Measurements from ENCODE around the gene RPS6KA5. TPM values are rescaled to one million over a fixed set of nuclear protein-coding genes. Genes with fewer than 3 reads are reported as not detected.
"Not testable (repeated sequence)": the region's sequence is repeated elsewhere in the genome, so short reads cannot be mapped to it uniquely, and the experiment has no call there.

RPS6KA5 gene
- total RNA-seq, 1 donor from 2014 or later: 12.8 TPM

DNA sequence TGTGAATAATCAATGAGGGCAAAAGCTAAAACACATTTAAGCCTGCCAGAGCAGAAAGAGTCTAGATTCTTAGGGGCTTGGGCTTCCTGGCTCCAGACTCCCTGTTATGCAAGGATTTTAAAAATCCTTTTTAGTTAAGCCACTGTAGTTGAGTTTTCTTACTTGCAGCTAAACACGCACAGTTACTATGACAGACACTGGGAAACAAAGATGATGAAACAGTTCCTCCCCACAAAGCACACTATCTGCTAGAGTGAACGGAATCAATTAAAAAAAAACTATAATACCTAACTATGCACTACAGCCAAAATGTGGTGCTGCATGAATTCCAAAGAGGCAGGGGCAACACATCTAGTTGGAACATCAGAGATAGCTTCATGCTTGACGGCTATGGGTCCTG is 28.2 kb downstream of the RPS6KA5 start:
- TF ChIP-seq CTCF (IDR thresholded peaks at IDR 0.05; ENCODE audit: unreplicated experiment): no peak
- H3K36me3 Mint-ChIP-seq: no peaks in the 10 kb centered on the region
- no peak for DNase-seq (ENCODE audit: low spot score in 2 of 2, unreplicated experiment in 2 of 2)
- no peaks in the 10 kb centered on the region for H3K27me3 Mint-ChIP-seq (ENCODE audit: low read depth)
- H3K4me3 Mint-ChIP-seq: no peak overlapping the region
- H3K27ac Mint-ChIP-seq: no peak overlapping the region
- peaks cover 14% of the 10 kb centered on the region for H3K4me1 Mint-ChIP-seq
- H3K9me3 Mint-ChIP-seq: no peaks in the 10 kb centered on the region

- Mint-ChIP-seq H3K27me3 (ENCODE audit: low read depth) (no peaks in the 10 kb centered on the region), H3K27ac (no peak overlapping the region), H3K9me3 (no peaks in the 10 kb centered on the region), H3K36me3 (no peaks in the 10 kb centered on the region), H3K4me3 (no peak overlapping the region), H3K4me1 (peaks cover 20% of the 10 kb centered on the region)
- no peak for DNase-seq (ENCODE audit: low spot score in 2 of 2, unreplicated experiment in 2 of 2)
- TF ChIP-seq CTCF (IDR thresholded peaks at IDR 0.05; ENCODE audit: unreplicated experiment): no peak
Observed at GRCh38 chr14:91031666-91032065, 28.8 kb downstream of the RPS6KA5 start.

DNA sequence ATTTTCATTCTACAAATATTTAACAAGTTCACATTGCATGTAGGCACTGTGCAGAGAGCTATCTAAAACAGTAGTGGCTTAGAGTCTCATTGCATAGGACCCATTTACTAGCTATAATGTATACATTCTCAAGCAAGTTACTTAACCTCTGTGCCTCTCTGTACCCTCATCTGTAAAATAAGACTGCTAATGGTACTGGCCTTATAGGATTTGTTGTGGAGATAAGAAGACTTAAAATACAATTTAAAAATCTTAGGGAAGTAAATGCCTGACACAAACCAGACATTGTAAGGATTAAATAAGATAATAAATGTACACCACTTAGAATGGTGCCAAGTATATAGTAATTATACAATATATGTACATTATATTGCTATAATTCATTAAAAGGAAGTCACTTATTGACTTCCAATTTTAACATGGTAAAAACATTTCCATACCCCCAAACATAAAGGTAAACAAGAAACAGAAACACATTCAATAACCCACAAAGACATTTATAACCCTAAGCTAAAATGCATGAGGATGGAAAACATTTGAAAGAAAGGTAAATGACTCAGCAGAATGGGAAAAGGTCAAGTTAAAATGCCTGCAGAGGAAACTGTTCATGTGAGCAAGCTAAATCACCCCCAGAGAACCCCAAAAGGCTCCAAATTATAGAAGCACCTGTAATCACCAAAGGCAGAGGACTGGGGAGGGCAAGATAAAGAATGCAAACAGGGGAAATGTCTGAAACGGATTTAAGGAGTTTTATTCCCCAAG is 30.8 kb downstream of the RPS6KA5 start:
- H3K9me3 Mint-ChIP-seq: no peaks in the 10 kb centered on the region
- H3K4me1 Mint-ChIP-seq: peaks cover 17% of the 10 kb centered on the region
- peaks cover 2% of the 10 kb centered on the region for H3K27me3 Mint-ChIP-seq (ENCODE audit: low read depth)
- no peak for DNase-seq (ENCODE audit: low spot score in 2 of 2, unreplicated experiment in 2 of 2)
- no peak overlapping the region for H3K4me3 Mint-ChIP-seq
- H3K27ac Mint-ChIP-seq: peak overlapping the region; percentile 21
- TF ChIP-seq CTCF (IDR thresholded peaks at IDR 0.05; ENCODE audit: unreplicated experiment): no peak
- H3K36me3 Mint-ChIP-seq: no peaks in the 10 kb centered on the region

GRCh38 chr14:91027561-91027960 is 32.9 kb downstream of the RPS6KA5 start:
- Mint-ChIP-seq H3K4me3 (no peak overlapping the region), H3K27me3 (ENCODE audit: low read depth) (peaks cover 2% of the 10 kb centered on the region), H3K9me3 (no peaks in the 10 kb centered on the region), H3K36me3 (no peaks in the 10 kb centered on the region), H3K4me1 (peaks cover 17% of the 10 kb centered on the region), H3K27ac (no peak overlapping the region)
- no peak for DNase-seq (ENCODE audit: low spot score in 2 of 2, unreplicated experiment in 2 of 2)
- TF ChIP-seq CTCF (IDR thresholded peaks at IDR 0.05; ENCODE audit: unreplicated experiment): no peak

- not testable (repeated sequence) for H3K27ac Mint-ChIP-seq; H3K4me3 Mint-ChIP-seq; H3K9me3 Mint-ChIP-seq; DNase-seq (ENCODE audit: low spot score in 2 of 2, unreplicated experiment in 2 of 2); H3K36me3 Mint-ChIP-seq; H3K27me3 Mint-ChIP-seq (ENCODE audit: low read depth); H3K4me1 Mint-ChIP-seq
Observed at GRCh38 chr14:91022622-91023028, 37.8 kb downstream of the RPS6KA5 start.

DNA sequence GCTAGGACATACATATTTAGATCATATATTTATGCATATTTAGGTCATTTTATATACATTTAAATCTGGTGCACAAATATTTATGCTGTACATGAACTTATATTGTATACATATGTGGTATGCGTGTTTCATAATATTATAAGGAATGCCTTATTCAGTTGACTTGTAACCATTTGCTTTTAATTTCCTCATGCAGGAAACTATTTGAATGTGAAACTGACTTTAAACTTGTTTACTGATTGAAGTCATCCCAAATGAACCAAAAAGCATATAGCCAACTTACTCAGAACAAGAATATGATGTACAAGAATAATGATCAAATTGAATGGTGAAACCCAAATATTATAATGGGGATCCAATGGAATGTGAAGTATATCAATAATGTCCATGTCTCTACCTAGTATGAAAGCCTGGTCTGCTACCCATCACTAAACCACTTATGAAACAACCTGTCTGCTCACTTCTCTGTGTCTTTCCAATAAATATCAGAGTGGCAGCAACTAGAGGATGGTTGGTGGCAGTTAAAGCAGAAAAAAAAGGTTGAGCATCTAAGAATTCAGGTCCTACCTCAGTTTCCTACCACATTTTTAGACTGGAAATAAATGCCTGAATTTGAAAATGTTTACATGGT is 38.3 kb downstream of the RPS6KA5 start:
- DNase-seq (ENCODE audit: low spot score in 2 of 2, unreplicated experiment in 2 of 2): no peak
- no peak overlapping the region for H3K27ac Mint-ChIP-seq
- H3K27me3 Mint-ChIP-seq (ENCODE audit: low read depth): peaks cover 2% of the 10 kb centered on the region
- no peak for TF ChIP-seq CTCF (IDR thresholded peaks at IDR 0.05; ENCODE audit: unreplicated experiment)
- H3K9me3 Mint-ChIP-seq: no peaks in the 10 kb centered on the region
- peaks cover 5% of the 10 kb centered on the region for H3K4me1 Mint-ChIP-seq
- H3K36me3 Mint-ChIP-seq: no peaks in the 10 kb centered on the region
- H3K4me3 Mint-ChIP-seq: no peak overlapping the region
